Activated CD8-positive, alpha-beta memory T cell treated with anti-CD3 and anti-CD28 coated beads, Interleukin-2, amount 50 U/mL, for 1 hour (primary cell): ENCODE data around the gene MPPED1.

Source experiments
- DNase-seq: peaks from one replicate; pipeline ENCODE4 v3.0.0-alpha.2; 2020; ENCODE audit errors: extremely low read depth

Gene MPPED1

DNA sequence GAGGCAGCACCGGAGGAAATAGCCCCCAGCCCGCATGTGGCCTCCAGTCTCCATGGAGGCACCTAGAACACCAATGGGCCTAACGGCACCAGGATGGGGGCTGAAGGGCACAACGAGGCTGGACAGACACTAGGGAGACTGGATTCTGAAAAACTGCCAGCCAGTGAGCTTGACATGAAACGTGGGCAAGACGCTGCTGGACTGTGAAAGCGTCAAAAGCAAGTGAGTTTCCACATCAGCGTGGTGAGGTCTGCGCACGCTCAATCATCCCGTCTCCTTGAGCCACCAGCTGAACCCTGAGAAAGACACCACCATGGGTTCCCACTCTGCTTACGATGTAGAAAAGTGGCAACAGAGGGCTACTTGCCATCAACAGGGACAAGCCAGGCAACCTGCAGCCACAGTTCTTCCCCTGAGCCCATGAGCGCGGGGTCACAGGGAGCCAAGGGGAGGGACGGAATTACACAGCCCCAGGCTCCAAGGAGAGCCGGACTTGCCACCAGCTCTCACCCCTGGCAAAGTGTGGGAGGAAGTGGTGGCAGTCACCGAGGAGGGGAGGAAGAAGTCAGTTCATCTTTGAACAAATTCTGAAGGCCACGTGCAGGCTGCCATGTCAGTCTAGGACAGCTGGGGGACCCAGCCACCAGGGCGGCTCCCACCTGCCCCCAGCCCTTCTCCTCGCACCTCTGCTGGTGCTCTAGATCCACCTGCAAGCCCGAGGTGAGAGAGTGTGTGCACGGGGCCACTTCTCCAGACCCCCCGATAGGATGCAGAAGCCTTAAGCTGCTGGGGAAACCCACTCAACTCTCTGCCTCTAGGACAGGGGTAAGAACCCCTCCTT is 131.1 kb downstream of the MPPED1 start:
- DNase-seq, result no peak

- no peak for DNase-seq
These were observed 131.9 kb downstream of the MPPED1 start for GRCh38 chr22:43543522-43544288.

- DNase-seq, result no peak
These were observed 132.5 kb downstream of the MPPED1 start for GRCh38 chr22:43544289-43544673.

- no peak for DNase-seq
These were observed 134.4 kb downstream of the MPPED1 start for GRCh38 chr22:43546186-43546585.

DNA sequence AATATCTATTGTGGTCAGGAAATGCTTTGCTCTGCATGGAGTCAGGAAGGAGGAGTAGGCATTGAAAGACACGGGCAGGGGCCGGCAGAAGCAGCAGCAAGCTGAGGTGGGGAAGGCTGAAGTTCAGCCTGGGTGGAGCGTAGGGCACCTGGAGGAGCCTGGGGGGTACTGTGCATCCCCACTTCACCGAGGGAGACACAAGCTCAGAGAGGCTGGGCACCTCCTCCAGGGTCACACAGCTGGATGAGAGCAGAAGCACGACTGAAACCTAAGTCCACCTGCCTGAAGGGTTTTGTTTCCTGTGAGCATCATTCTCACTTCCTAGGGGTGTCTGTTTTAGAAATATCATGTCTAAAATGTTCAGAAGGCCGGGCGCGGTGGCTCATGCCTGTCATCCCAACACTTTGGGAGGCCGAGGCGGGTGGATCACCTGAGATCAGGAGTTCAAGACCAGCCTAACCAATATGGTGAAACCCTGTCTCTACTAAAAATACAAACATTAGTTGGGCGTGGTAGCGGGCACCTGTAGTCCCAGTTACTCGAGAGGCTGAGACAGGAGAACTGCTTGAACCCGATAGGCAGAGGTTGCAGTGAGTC is 138.3 kb downstream of the MPPED1 start:
- no peak for DNase-seq

DNA sequence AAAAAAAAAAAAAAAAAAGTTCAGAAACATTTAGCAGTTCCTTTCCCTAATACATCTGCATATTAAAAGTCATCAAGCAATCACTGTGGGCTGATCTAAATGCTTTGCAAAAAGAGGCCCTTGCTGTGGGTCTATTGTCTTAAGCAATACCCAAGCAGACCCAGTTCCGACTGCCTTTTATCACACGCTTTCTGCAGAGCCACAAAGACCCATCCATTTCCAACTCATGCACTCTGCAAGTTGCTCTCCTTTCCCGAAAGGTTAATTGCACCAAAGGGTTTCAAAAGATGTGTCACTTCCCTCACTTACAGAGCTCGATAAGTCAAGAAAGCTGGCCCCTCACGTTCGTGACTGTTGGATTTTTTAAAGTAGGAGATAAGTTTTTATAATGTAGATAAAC is 138.9 kb downstream of the MPPED1 start:
- no peak for DNase-seq

DNA sequence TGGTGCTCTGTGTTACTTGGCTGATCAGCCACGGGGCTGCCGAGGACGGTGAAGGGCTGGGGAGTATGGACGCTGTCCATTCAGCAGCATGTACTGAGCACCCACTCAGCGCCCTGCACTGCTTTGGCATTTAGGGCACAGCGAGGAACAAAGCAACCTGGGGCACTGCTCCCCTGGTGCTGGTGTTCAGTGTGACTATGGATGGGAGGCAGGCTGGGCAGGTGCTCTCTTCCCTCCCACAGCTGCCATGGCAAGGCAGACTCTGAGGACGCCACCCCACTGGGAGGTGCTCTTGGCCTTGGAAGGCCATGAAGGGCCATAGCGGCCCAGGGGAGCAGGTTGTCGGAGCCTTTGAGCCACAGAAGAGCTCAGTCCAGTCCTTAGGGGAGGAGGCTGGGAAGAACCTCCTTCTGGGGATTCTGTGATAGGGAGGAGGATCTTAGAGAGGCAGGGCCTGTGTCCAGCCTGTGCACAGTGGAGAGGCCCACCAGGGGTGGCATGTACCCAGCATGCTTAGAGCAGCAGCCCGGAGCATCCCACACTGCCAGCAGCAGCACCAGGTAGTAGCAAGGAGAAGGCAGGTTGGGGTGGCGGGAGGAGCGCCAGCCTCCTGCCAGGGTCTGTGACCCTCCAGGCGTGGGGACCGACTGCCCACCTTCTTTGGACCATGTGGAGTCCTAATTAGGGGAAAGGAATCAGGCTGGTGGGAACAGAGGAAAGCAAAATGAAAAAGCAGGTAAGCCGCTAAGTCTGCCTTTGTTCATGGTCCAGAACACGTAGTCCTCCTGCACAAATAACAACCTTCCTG is 141.8 kb downstream of the MPPED1 start:
- DNase-seq, result no peak

GRCh38 chr22:43554259-43554636 is 142.4 kb downstream of the MPPED1 start:
- no peak for DNase-seq

DNA sequence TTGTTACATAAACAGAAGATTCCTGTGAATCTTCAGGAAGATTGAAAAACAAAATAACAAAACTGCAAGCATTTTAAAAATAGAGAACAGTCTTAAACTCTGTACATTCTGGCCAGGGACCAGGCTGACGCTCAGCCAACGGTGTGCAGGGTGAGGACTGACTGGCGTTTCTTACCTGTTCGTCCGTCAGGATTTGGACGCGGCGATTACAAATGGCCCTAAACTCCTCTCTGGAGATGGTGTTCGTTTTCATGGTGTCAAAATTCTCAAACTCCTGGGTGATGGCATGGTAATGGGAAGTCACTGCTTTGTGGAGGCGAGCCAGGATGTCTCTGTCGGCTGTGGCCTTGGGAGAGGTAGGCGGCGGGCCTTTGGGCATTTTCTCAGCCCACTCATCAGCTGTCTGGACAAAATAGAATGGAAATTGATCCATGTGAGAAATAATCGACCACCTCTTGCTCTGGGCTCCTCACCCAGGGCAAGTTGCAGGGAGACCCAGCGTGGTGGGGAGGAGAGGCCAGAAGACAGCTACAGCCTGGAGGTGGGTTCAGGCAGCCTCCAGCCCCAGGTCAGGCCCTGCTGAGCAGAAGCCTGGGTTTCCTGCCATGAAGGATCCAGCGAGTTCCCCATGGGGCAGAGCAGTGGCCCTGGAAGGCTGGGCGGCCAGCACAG is 143.0 kb downstream of the MPPED1 start:
- DNase-seq, result no peak

- DNase-seq, result no peak
These were observed 144.0 kb downstream of the MPPED1 start for GRCh38 chr22:43555561-43556515.
